ENCODE data around the gene TBC1D12. TPM values are rescaled to one million over a fixed set of nuclear protein-coding genes. Genes with fewer than 3 reads are reported as not detected.
A peak's percentile ranks its signal among the peaks of the same experiment; 100 is the strongest.
"Not testable (repeated sequence)": the region's sequence is repeated elsewhere in the genome, so short reads cannot be mapped to it uniquely, and the experiment has no call there.

The TBC1D12 gene
- polyA plus RNA-seq (ENCODE audit: insufficient read length in 3 of 3), result 10 to 100 TPM; 16.9 to 22.4 (median 19.9) TPM
- long read RNA-seq, donor 1, result 0 reads
- long read RNA-seq, donor 2, result 0 reads
- long read RNA-seq, donor 3, full-length matches to known transcripts, result 2 of 2 reads
- long read RNA-seq, donor 3, partial matches to known transcripts, result 0 of 2 reads
- long read RNA-seq, donor 3, other reads (novel, unspliced or antisense), result 0 of 2 reads
- long read RNA-seq, donor 4, result 0 reads
- long read RNA-seq, donor 5, result 0 reads
- long read RNA-seq, donor 6, full-length matches to known transcripts, result 1 of 1 reads
- long read RNA-seq, donor 6, partial matches to known transcripts, result 0 of 1 reads
- long read RNA-seq, donor 6, other reads (novel, unspliced or antisense), result 0 of 1 reads
- long read RNA-seq, donor 7, full-length matches to known transcripts, result 3 of 3 reads
- long read RNA-seq, donor 7, partial matches to known transcripts, result 0 of 3 reads
- long read RNA-seq, donor 7, other reads (novel, unspliced or antisense), result 0 of 3 reads
- long read RNA-seq, donor 8, full-length matches to known transcripts, result 1 of 1 reads
- long read RNA-seq, donor 8, partial matches to known transcripts, result 0 of 1 reads
- long read RNA-seq, donor 8, other reads (novel, unspliced or antisense), result 0 of 1 reads
- long read RNA-seq, donor 9, result 0 reads
- long read RNA-seq, donor 10, result 0 reads
- long read RNA-seq, donor 11, result 0 reads
- long read RNA-seq, donor 12, result 0 reads
- long read RNA-seq, donor 13, result 0 reads
- long read RNA-seq, donor 14, full-length matches to known transcripts, result 1 of 1 reads
- long read RNA-seq, donor 14, partial matches to known transcripts, result 0 of 1 reads
- long read RNA-seq, donor 14, other reads (novel, unspliced or antisense), result 0 of 1 reads
- long read RNA-seq, donor 15, full-length matches to known transcripts, result 1 of 1 reads
- long read RNA-seq, donor 15, partial matches to known transcripts, result 0 of 1 reads
- long read RNA-seq, donor 15, other reads (novel, unspliced or antisense), result 0 of 1 reads
- long read RNA-seq, donor 16, full-length matches to known transcripts, result 1 of 1 reads
- long read RNA-seq, donor 16, partial matches to known transcripts, result 0 of 1 reads
- long read RNA-seq, donor 16, other reads (novel, unspliced or antisense), result 0 of 1 reads

- peak; percentile 81 to 96 (median 93) for DNase-seq (ENCODE audit: extremely low read depth in 1 of 11, low read depth in 9 of 11, low spot score in 4 of 11)
Observed at GRCh38 chr10:94402204-94402842, at the start of gene TBC1D12. Gene TBC1D12, plus strand, starts transcription at chr10:94402541. Its CDS starts 73 bp downstream, at chr10:94402614.

GRCh38 chr10:94353336-94353735, 49.0 kb upstream of the TBC1D12 start:
- no peak for DNase-seq (ENCODE audit: extremely low read depth in 1 of 11, low read depth in 9 of 11, low spot score in 4 of 11)

DNA sequence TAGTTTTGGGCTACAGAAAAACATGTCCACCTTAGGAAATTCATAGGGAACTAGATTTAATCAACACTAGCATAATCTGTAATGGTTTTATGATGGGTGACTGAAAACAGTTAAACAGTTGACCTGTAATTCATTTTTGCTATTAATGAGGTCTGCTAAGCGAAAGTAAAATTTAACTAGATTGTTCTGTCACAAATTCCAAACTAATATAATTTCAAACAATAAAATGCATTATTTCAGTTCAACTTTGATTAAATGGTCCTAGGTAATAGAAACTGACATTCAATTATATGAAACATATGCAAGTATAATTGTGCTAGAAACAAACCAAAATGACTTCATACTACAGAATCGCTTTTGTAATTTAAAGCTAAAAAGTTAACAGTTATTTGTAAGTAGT, 46.5 kb upstream of the TBC1D12 start:
- DNase-seq (ENCODE audit: extremely low read depth in 1 of 11, low read depth in 9 of 11, low spot score in 4 of 11), result no peak

- DNase-seq (ENCODE audit: extremely low read depth in 1 of 11, low read depth in 9 of 11, low spot score in 4 of 11), result no peak
Observed at GRCh38 chr10:94357193-94357592, 45.1 kb upstream of the TBC1D12 start.

GRCh38 chr10:94358480-94358879, 43.9 kb upstream of the TBC1D12 start:
- no peak for DNase-seq (ENCODE audit: extremely low read depth in 1 of 11, low read depth in 9 of 11, low spot score in 4 of 11)

DNA sequence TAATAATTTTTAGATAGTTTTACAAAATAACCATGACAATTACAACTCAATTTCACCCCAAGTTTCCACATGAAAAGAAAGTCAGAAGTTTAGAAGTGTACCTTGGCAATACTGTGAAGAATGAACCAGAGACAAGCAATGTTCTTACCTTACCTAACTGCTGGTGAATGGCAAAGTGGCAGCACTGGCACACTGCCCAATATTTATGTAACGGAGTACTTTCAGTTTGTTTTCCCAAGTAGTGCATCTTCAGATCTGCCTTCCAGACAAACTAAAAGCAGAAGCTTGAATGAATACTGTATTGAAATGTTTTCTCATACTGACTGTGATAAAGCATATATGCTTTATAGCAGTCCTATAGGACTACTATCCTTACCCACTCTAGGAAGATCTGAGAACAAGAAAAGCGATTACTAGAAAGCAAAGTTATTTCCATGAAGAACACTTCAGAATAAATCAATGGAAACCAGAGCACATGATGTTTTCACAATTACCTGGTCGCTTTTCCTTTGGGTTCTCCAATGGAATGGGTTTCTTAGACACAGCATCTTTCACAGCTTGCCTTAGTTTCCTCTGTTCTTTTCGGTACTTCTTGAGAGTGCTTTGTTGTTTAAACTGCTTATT, 41.1 kb upstream of the TBC1D12 start:
- DNase-seq (ENCODE audit: extremely low read depth in 1 of 11, low read depth in 9 of 11, low spot score in 4 of 11), result no peak

DNA sequence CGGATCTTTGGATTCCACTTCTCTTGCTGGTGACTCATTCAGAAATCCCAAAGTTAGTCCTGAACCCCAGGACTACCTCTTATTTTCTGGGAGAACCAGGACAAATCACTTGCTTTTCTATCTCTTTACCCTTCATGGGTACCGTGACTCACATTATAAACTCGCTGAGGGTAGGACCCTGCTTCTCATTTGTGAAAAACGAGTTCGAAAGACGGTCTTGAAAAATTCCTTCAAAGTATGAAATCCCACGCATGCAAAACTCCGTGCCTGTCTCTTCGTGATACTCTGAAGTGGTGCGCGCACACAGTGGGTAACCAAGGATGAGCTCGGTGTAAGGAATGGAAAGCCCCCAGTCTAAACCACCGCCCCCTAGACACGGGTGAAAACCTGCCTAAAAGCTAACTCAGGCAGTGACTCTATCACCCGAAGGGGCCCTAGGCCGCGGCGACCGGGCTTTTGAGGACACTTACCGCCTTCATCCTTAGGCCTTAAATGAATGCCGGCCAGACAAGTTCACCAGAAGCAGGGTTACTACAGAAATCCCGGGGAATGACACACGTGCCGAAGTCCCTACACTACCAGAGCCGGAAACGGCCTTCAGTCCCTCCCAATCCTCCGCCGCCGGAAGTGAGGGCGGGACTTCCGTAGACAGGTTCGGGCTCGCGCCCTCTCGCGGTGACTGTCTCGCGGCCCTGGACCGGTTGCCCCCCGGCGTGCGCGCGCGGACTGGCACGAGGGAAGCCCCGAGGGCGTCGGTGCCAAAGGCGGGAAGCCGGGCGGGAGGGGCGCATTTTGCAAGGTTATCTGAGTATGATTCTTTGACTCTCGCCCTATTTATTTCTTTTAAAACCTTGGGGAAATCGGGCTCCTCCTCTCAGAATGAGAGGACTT, 39.7 kb upstream of the TBC1D12 start, which contains the start of gene NOC3L:
Gene NOC3L, minus strand, starts transcription at position 580 of the 891 bp plus-strand sequence. Its CDS starts 101 bp downstream, at position 479.
- peak; percentile 87 to 94 (median 93) for DNase-seq (ENCODE audit: extremely low read depth in 1 of 11, low read depth in 9 of 11, low spot score in 4 of 11)

DNA sequence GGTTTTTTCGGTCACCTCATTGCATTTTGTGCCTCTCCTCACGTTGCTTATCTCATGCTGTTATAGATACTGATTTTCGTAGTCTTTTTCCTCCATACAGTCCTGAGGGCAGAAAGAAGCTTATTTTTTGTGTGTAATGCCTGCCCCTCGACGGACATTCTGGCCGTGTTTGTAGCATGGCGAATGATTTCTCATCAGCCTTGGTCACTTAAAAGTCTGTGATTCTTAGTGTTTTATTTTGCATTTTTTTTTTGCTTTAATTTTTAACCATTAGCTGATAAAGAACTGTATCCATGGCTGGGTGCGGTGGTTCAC, 39.1 kb upstream of the TBC1D12 start:
- no peak for DNase-seq (ENCODE audit: extremely low read depth in 1 of 11, low read depth in 9 of 11, low spot score in 4 of 11)

DNA sequence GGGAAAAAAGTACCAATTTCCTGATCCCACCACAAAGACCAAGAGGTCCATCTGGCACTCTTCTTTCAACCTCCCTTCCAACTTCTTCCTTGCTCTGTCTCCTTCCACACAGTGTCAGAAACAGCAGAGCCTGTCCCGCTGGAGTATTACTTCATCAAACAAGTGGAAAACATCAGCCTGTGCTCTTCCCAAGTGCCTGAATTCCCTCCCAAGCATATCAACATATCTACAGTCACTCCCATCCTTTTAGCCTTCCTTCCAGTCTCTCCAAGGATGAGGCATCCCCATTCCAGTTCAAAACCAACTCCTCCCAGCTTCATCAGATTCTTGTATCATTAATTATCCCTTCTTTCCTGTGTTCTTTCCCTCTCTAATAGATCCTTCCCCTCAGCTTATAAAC, 37.9 kb upstream of the TBC1D12 start:
- no peak for DNase-seq (ENCODE audit: extremely low read depth in 1 of 11, low read depth in 9 of 11, low spot score in 4 of 11)

DNA sequence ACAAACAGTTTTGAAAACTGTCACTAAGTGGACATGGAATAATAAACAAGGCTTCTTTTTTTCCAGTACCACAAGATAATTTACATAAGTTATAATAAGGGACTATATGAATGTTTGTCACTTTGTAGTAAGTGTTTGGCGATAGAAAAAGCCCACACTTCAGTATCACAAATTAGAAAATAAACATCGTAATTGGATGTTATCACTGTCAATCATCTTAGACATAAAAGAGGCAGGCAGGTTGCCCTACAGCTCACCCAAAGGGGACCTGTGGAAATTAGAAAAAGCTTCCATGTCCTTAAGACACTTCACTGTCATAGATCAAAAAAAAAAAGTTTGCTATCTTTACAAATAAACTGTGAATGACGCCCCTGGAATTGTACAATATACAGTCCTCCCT, 36.0 kb upstream of the TBC1D12 start:
- DNase-seq (ENCODE audit: extremely low read depth in 1 of 11, low read depth in 9 of 11, low spot score in 4 of 11), result no peak

- DNase-seq (ENCODE audit: extremely low read depth in 1 of 11, low read depth in 9 of 11, low spot score in 4 of 11), result no peak
Observed at GRCh38 chr10:94370501-94370900, 31.8 kb upstream of the TBC1D12 start.

DNA sequence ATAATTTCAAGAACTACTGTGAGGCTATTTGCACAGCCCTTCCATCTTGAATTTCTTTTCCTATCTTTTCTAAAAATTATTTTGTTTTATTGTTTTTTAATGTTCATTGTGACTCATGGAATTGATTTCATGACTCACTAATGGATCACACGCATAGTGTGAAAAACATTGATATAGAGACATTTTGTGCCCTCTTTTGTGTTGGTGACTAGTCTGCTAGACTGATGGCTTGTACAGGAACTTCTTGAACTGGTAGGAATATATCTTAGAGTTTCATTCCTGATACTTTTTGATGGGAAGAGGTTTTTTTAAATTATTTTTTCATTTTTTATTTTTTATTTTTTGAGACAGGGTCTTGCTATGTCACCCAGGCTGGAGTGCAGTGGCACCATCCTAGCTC, 27.0 kb upstream of the TBC1D12 start:
- no peak for DNase-seq (ENCODE audit: extremely low read depth in 1 of 11, low read depth in 9 of 11, low spot score in 4 of 11)

DNA sequence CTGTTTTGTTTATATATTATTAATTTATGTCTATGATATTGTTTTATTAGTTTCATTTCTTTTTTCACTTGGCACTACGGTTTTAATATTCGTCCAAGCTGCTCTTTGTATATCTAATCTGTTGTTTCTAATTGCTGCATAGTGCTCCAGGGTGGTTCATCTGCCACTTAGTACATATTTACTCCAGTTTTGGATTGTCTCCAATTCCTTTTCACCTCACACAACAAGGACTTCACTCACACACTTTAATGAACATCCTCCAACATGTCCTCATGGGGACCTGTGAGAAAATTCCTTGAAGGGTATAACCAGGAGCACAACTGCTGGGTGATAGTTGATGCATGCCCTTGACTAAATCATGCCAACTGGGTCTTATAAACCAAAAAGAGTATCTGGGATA, 25.5 kb upstream of the TBC1D12 start:
- no peak for DNase-seq (ENCODE audit: extremely low read depth in 1 of 11, low read depth in 9 of 11, low spot score in 4 of 11)

DNA sequence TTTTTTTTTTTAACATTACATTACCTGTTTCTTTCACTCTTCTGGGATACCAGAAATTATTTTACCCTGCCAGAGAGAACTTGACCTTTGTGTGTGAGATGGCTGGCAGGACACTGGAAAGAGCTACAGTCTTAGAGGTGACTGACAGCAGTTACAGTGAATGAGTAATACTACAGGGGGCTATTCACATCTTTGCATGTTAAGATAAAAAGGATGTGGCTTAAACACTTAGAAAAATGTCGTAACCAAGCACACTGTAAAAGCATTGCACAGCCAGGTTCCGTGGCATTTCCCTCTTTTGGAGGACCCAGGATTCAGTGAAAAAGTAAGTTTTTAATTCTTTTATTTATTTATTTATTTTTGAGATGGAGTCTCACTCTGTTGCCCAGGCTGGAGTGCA, 18.8 kb upstream of the TBC1D12 start:
- DNase-seq (ENCODE audit: extremely low read depth in 1 of 11, low read depth in 9 of 11, low spot score in 4 of 11), result no peak

DNA sequence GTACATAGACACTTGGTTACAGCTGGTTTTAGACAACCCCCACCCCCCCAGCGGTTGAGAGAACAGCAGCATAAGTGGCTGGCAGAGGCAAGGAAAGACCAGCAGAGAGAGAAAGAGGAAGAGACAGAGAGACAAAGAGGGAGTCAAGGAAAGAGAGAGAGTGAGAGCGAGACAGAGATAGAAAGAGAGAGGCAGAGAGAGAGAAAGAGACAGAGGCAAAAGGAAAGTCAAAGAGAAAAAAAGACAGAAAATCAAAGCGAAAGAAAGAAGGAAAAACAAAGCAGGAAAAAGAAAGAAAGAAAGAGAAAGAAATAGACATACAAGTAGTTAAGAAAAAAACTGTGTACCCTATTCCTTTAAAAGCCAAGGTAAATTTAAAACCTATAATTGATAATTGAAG, 16.6 kb upstream of the TBC1D12 start:
- not testable (repeated sequence) for DNase-seq (ENCODE audit: extremely low read depth in 1 of 11, low read depth in 9 of 11, low spot score in 4 of 11)

GRCh38 chr10:94392117-94392516, 10.2 kb upstream of the TBC1D12 start:
- DNase-seq (ENCODE audit: extremely low read depth in 1 of 11, low read depth in 9 of 11, low spot score in 4 of 11), result not testable (repeated sequence)

DNA sequence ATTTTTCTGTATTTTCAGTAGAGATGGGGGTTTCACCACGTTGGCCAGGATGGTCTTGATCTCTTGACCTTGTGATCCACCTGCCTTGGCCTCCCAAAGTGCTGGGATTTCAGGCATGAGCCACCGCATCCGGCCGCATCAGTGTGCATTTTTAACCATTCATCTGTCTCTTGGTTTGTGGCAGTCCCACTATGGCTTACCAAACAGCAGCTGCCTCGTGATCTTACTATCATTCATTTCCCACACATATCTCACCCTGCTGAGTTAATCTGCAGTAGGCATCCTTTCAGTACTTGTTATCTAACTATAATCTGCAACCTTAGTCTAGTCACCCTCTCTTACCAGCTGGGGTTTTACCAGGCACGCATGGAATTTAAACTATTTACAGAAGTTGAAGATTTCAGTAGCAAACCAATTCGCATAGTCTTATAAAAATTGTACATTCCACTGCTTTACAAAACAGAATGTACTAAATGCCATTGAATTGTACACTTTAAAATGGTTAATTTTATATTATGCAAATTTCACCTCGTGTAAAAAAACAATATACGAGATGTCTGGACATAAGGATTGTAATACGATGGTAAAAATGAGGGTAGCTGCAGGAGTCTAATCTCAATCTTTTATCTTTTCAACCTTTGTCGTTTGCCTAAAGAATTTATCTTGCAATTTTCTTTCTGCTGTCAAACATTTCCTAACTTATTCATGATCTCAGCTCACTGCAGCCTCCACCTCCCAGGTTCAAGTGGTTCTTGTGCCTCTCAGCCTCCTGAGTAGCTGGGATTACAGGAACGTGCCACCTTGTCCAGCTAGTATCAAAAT, 4.6 kb upstream of the TBC1D12 start:
- DNase-seq (ENCODE audit: extremely low read depth in 1 of 11, low read depth in 9 of 11, low spot score in 4 of 11), result no peak
